Stimulated activated CD4-positive, alpha-beta T cell treated with anti-CD3 and anti-CD28 coated beads, Interleukin-12 subunit alpha, Interleukin-12 subunit beta, amount 100 ng/mL, for 4 hours (primary cell): ENCODE results near the gene FAM181A.
A peak's percentile ranks its signal among the peaks of the same experiment; 100 is the strongest.

Experiments used
- DNase-seq: peaks from one replicate; pipeline ENCODE4 v3.0.0-alpha.2; 2020

The FAM181A gene

GRCh38 chr14:93905623-93906022, 21.5 kb upstream of the FAM181A start:
- no peak for DNase-seq

DNA sequence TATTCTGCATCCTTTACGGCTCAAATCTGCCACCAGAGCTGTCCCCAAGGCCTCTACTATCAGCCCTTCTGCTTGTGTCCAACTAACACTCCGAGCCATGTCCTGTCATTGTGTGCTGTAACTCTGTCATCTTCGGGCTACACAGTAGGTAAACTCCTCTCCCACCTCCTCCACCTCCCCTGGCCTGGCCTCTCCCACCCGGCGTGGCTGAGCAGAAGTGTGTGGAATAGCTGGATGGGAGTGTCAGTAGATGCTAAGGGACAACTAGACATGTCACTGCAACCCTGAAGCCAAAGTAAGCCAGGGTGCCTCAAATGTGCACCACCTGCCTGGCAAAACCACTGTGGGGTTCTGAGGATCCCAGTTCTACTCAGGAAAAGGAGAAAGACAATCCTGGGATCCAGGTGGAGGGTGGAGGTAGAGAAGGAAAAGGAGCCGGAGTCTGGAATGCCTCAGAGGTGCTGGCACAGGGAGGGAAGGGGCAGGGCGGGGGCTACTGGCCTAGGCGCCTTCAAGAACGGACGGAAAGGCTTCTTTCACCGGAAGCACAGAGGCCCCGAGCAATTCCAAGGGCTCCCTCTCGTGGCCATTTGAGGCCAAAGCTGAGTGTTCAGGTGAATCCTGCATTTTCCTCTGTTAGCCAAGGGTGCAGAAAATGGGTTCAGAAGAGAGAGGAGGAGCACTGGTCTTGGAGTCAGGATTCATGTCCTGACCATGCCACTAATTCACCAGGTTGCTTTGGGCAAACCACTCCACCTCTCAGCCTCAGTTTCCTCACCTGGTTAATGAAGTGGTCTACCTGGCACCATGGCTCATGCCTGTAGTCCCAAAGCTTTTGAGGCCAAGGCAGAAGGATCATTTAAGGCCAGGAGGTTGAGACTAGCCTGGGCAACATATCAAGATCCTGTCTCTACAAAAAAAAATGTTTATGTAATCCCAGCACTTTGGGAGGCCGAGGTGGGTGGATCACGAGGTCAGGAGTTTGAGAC, 20.5 kb upstream of the FAM181A start:
- peak; percentile 48 for DNase-seq

DNA sequence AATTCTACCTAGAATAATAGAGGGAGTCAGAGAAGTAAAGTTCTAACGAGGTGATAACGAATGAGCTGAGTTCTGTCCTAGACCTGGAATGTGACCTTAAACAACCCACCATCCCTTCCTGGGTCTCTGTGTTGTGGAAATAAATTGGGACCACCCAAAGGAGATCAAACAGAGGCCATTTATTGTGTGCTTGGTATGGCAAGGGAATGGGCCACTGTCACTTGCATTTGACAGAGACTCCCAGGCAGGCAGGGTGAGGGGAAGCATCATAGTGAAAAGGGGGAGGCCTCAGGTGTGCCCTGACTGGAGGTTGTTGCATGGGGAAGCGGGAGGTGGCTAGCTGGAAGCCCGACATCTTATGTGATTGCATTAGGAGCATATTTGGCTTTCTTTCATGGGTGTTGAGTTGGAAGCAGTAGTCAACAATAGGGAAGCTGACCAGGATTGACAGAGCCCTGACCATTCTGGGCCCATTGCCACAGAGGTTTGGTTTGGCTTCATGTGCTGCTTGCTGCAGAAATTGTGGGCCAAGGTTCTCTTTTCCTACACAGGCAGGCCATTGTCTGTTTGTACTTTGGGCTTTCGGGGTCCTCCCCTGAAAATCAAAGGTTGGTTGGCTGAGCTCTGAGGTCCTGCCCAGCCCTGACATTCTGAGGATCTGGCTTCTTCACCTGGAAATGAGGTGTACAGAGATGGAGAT, 17.6 kb upstream of the FAM181A start:
- no peak for DNase-seq

DNA sequence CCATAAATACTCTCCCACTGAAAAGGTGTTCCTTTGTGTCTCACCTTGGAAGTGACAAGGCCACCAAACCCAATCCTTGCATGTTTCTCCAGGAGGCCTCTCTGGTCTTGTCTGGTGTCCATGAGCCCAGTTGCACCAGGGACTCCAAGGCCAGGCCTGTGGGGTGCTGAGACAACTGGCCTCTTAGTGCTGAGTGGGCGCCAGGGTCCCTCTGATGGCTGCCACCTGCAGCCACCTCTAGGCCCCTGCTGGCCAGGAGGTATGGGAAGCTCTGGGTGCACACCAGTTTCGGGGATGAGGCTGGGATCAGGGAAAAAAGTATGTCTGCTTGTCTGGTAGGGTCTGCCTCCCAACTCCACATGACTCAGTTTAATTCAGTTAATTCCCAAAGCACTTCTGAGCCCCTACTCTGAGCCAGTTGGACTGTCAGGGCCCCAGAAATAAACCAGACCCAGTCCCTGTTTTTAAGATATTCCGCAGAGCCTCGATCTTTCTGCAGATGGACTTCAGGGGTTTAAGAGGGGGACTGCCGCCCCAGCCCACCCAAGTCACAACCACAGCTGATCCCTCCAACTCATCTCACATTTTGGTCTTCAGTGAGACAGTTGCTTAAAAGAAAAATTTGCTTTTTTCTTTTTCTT, 15.0 kb upstream of the FAM181A start:
- DNase-seq: no peak

- no peak for DNase-seq
Observed at GRCh38 chr14:93912782-93913181, 14.4 kb upstream of the FAM181A start.

- DNase-seq: no peak
Observed at GRCh38 chr14:93914278-93914677, 12.9 kb upstream of the FAM181A start.

- DNase-seq: no peak
Observed at GRCh38 chr14:93915070-93915705, 12.0 kb upstream of the FAM181A start.

DNA sequence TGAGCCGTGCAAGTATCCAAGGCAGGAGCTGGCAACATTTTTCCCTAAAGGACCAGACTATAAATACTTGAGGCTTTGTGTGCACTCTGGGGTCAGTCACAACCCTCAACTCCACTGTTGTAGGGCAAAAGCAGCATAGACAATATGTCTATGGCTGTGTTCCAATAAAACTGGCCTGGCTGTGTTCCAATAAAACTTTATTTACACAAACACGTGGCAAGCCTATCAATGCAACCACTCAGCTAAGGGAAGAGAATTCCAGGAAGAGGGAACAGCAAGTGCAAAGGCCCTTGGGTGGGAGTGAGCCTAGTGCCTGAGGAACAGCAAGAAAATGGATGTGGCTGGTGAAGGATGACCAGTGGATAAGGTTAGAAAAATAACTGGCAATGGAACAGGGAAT, 11.3 kb upstream of the FAM181A start:
- no peak for DNase-seq

DNA sequence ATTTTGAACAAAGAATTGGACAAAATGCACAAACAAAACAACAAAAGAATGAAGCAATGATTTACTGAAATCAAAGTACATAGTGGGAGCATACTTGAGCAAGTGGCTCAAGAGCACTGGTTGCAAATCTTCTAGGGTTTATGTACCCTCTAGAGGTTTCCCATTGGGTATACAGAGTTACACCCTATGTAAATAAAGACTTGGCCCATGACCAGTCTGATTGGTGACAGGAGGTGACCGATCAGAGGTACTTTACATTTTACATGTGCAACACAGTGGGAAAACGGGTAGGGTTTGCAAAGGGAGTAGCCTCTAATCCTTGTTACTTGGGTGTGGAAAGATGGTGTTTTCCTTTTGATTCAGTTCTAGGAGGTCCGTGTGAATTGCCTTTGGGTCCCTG, 10.6 kb upstream of the FAM181A start:
- DNase-seq: no peak

DNA sequence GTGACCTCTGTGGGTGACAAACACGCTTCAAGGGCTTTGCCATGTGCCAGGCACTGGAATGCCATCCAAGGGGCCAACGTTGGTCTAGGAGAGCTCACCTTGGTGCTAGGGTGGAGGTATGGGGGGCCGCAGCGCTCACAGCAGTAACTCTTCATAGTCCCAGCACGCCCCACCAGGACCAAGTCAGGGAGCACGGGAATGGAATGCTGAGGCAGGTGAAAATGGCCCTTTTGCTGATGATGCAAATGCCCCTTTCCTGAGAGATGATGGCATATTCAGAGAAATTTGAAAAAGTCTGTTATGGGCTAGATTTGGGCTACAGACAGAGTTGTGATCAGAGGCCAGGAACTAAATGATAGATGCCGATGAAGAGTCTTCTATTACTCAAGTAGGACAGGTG, 10.0 kb upstream of the FAM181A start:
- no peak for DNase-seq

- DNase-seq: no peak
Observed at GRCh38 chr14:93921001-93921806, 5.9 kb upstream of the FAM181A start.

DNA sequence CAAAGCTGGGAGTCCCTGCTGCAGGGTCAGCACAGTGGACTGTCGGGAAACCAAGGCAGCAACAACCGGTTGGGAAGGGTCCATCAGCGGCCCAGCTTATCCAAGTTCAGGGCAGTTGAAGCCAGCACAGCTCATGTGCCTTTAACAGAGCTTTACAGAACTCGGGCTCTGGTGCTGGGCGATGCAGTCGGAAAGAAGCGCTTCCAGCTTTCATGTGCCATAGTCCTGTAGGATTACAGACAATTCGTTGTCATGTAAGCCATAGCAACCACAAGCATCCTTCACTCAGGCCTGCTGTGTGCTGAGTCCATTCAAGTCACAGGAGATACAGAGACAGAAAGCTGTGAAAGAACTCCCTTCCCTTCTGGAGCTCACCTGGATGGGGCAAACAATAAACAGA, 3.5 kb upstream of the FAM181A start:
- no peak for DNase-seq

DNA sequence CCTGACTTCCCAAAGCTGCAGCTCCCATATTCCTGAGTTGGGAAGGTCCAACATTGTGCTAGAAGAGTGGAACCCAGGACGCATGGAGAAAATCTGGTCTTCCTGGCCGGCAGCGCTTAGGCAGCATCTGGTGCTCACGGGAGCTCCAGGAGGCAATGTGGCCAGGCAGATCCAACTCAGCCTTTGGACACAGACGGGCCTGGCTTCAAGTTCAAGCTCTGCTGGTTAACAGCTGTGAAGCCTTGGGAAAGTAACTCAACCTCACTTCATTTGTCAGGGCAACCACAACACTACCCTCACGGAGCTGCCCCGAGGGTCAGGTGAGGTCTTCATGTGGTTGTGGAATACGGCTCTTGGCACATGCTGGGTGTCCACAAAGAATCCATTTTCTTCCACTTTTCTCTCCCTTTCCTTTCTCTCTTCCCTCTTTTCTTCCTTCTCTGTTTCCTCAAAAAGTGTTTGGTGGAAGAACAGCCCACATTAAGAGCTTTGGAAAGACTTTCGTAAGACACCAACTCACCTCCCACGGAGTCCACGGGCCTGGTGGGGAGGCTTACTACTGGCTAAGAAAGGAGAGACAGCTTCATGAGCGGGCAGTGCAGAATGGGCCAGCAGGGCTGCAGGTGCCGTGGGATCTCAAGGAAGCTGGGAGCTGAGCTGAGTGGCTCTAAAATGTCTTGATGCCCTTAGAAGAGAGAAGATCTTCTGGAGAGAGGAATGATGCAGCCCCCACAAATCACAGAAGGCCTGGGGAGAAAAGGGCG, 2.4 kb upstream of the FAM181A start:
- DNase-seq: no peak

DNA sequence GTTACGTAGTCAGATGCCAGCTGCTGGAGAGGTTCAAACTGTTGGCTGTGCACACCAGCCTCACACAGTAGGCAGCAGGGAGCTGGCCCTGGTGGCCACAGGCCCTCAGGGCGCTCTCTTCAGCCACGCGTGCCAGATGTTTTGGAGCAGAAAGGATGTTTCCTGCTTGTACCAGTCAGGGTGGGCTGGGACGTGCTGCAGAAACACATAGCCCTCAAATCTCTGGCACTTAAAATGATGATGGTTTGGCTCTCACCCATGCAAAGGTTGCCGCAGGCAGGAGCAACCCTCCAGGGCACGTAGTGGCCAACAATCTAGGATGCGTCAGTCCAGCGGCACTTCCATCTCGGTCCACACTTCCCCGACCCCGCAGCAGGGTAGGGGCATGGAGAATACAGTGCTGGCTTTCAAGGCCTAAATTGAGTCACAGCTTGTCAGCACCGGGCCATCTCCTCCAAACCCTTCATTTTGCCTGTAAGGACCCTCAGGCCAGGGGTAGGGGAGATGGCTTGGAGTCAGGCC, 1.7 kb upstream of the FAM181A start:
- DNase-seq: no peak

DNA sequence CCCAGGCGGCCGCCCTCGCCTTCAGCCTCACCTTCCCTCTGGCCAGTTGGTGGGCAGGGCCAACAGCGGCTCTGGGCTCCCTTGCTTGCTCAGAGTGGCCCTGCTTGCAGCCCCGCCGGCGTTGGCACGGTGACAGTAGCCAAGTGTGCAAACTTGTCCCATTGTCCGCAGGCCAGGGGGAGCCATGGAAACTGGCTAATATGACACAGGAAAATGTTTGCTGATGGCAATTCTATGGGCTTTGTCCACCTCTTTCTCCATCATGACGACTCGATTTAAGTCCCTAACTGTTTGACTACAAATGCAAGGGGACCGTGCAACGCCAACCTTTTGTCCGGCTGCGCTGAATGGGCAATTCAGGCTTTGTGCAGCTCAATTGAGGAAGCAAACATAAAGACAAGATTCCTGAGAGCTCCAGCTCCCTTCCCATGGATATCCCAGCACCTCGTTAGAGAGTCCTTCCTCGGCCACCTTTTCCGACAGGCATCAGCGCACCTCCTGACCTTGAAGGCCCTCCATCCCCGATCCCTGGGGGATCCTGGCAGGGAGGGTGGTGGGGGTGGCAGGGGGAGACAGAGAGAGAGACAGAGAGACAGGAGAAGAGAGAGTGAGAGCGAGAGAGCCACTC, 785 bp upstream of the FAM181A start:
- DNase-seq: no peak

- DNase-seq: no peak
Observed at GRCh38 chr14:93927800-93928145, 629 bp downstream of the FAM181A start.

DNA sequence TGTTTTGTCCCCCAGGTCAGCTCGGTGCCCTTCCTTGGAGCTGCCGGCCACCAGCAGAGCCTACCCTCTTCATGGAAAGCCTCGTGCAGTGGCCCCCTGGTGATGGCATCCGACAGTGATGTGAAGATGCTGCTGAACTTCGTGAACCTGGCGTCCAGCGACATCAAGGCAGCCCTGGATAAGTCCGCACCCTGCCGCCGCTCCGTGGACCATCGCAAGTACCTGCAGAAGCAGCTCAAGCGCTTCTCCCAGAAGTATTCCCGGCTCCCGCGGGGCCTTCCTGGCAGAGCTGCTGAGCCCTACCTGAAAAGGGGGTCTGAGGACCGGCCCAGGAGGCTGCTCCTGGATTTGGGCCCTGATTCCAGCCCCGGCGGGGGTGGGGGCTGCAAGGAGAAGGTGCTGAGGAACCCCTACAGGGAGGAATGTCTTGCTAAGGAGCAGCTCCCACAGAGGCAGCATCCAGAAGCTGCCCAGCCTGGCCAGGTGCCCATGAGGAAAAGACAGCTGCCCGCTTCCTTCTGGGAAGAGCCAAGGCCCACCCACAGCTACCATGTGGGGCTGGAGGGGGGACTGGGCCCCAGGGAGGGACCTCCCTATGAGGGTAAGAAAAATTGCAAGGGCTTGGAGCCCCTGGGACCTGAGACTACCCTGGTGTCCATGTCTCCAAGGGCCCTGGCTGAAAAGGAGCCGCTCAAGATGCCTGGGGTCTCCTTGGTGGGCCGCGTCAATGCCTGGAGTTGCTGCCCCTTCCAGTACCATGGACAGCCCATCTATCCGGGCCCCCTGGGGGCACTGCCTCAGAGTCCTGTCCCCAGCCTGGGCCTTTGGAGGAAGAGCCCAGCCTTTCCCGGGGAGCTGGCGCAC, 1.3 kb downstream of the FAM181A start:
- no peak for DNase-seq

GRCh38 chr14:93929048-93929535, 1.9 kb downstream of the FAM181A start:
- DNase-seq: no peak

DNA sequence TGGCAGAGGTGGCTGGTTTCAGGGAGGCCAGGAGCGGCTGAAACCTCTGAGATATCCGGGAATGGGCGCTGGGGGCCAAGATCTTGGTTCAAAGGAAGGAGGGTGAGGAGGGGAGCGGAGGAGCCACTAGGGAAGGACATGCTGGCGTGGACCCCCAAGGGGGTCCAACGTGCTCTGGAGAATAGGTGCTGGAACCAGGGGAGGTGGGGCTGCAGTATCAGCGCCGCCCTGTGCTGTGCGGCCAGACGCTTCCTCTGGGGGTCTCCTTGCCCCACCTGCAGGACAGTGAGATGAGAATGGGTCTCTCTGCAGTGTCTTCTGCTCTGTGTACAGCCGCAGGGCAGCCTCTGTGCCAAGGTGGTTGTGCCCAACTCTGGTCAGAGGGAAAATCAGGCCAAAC, 2.5 kb downstream of the FAM181A start:
- no peak for DNase-seq
